NB4 (cell line): ENCODE data around the gene AP1M1.

Source experiments
- DNase-seq: peaks from one replicate; pipeline ENCODE4 v3.0.0; 2010; ENCODE audit warnings: low read depth
- H3K4me3 ChIP-seq: one replicate; pipeline ENCODE4 v1.5.1; 2011; ENCODE audit warnings: mild to moderate bottlenecking, low read depth, low read length, moderate library complexity
- MYC ChIP-seq: IDR thresholded peaks from 2 replicates; pipeline ENCODE4 v1.6.1; 2011; ENCODE audit warnings: low read depth, low read length
- POLR2A ChIP-seq: IDR thresholded peaks from 2 replicates; pipeline ENCODE4 v1.6.1; 2011; ENCODE audit warnings: mild to moderate bottlenecking; ENCODE audit not compliant: insufficient read length; ENCODE audit errors: extremely low read depth
- TF ChIP-seq, protein P1 (sequence below): IDR thresholded peaks from one replicate; pipeline ENCODE4 v1.5.1; 2012; ENCODE audit warnings: low read depth, low read length
- TF ChIP-seq, protein P2 (sequence below): IDR thresholded peaks from 2 replicates; pipeline ENCODE4 v1.6.1; 2011; ENCODE audit warnings: low read depth, low read length

AP1M1 gene

GRCh38 chr19:16180611-16181010 is 17.1 kb upstream of the AP1M1 start:
- H3K4me3 ChIP-seq = no peak overlapping the region
- TF ChIP-seq MYC = no peak
- no peak for TF ChIP-seq POLR2A
- TF ChIP-seq, protein P1, sequence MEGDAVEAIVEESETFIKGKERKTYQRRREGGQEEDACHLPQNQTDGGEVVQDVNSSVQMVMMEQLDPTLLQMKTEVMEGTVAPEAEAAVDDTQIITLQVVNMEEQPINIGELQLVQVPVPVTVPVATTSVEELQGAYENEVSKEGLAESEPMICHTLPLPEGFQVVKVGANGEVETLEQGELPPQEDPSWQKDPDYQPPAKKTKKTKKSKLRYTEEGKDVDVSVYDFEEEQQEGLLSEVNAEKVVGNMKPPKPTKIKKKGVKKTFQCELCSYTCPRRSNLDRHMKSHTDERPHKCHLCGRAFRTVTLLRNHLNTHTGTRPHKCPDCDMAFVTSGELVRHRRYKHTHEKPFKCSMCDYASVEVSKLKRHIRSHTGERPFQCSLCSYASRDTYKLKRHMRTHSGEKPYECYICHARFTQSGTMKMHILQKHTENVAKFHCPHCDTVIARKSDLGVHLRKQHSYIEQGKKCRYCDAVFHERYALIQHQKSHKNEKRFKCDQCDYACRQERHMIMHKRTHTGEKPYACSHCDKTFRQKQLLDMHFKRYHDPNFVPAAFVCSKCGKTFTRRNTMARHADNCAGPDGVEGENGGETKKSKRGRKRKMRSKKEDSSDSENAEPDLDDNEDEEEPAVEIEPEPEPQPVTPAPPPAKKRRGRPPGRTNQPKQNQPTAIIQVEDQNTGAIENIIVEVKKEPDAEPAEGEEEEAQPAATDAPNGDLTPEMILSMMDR = no peak
- TF ChIP-seq, protein P2, sequence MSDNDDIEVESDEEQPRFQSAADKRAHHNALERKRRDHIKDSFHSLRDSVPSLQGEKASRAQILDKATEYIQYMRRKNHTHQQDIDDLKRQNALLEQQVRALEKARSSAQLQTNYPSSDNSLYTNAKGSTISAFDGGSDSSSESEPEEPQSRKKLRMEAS = no peak
- no peak for DNase-seq

DNA sequence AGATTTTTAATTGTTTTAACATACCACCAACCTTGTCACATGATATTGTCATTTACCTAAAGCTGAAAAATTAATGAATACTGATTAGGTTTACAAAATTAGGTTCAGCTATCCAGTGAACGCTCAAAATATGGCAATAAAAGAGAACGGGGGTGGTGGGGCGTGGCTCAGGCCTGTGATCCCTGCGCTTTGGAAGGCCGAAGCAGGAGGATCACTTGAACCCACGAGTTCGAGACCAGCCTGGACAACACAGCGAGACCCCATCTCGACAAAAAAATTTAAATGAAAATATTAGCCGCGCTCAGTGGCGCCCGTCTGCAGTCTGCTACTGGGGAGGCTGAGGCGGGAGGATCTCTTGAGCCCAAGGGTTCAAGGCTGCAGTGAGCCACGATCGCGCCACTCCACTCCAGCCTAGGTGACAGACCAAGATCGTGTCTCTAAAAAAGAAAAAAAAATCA is 13.0 kb upstream of the AP1M1 start:
- TF ChIP-seq, protein P1 = no peak
- TF ChIP-seq POLR2A (no peak), MYC (no peak)
- TF ChIP-seq, protein P2 = no peak
- H3K4me3 ChIP-seq = peak overlapping the region; percentile 41
- no peak for DNase-seq

DNA sequence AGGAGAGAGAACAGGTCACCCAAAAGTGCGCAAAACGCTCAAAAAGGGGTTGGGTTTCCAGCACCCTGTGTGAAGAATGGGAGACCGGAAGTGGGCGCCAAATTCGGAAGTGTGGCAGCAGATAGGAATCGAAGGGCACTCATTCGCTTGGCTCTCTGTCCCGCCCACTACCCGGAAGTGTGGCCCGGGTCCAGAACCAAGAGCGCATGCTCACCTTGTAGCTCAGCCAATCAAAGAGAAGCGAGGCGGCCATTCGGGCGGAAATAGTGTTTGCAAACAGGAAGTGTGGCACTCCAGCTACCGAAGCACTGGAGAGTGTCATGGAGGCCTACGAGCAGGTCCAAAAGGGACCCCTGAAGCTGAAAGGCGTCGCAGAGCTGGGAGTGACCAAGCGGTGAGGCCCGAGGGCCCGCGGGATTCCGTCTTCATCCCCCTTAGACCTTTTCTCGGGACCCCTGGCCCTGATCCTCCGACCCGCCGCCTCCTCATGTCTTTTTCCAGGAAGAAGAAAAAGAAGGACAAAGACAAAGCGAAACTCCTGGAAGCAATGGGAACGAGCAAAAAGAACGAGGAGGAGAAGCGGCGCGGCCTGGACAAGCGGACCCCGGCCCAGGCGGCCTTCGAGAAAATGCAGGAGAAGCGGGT is 12.5 kb upstream of the AP1M1 start, which contains the start of gene FAM32A:
FAM32A (plus strand) TSS at position 288 of the 645 bp plus-strand sequence; CDS start at position 321, 33 bp downstream.
- TF ChIP-seq MYC = 0 out of 2 replicates have a peak, but pooled peaks have one; percentile 28
- TF ChIP-seq POLR2A = peak; percentile 72
- TF ChIP-seq, protein P2 = peak; percentile 50; the same call in 1 of the 2 replicates
- TF ChIP-seq, protein P1 = no peak
- H3K4me3 ChIP-seq = peak within 1 kb of the TSS; percentile 95

GRCh38 chr19:16185768-16186123 is 12.0 kb upstream of the AP1M1 start:
- DNase-seq = peak; percentile 73
- H3K4me3 ChIP-seq = peak overlapping the region; percentile 95
- TF ChIP-seq POLR2A = no peak
- TF ChIP-seq, protein P1 = peak; percentile 43
- TF ChIP-seq, protein P2 = no peak

More for the DNA sequence above, 12.5 kb upstream of the AP1M1 start, which contains the start of gene FAM32A:
- DNase-seq = peak; percentile 99

DNA sequence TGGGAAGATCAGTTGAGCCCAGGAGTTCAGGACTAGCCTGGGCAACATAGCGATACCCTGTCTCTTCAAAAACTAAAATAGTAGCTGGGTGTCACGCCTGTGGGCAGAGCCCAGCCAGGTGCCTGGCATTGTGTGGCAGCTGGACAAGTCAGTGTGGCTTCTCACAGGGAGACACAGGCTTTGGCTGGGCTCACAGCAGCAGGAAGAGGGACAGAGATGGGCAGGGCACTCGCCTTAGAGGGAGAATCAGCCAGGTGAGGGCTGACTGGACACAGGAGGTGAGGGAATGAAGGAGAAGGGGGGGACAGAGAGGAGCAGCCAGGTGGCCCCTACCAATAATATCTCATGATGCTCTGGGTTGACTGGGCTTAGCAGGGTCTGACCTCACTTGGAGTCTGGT is 9.2 kb upstream of the AP1M1 start:
- no peak for DNase-seq
- no peak for TF ChIP-seq MYC
- TF ChIP-seq, protein P1 = no peak
- TF ChIP-seq, protein P2 = no peak
- no peak for TF ChIP-seq POLR2A
- H3K4me3 ChIP-seq = no peak overlapping the region
